KMS-11 (cell line): ENCODE measurements around the gene SKOR2.

ENCODE experiments used
- H2AFZ ChIP-seq: fragments of 200-600 bp; sonication (generic); 2 replicates; pipeline ENCODE4 v1.6.1; 2016; ENCODE audit warnings: antibody characterized with exemption, mixed run types, low read depth
- H3K27ac ChIP-seq: fragments of 200-600 bp; sonication (generic); 2 replicates; pipeline ENCODE4 v1.6.1; 2016; ENCODE audit warnings: mild to moderate bottlenecking, mixed run types
- H3K27me3 ChIP-seq: fragments of 200-600 bp; sonication (generic); 2 replicates; pipeline ENCODE4 v1.6.1; 2017; ENCODE audit warnings: mild to moderate bottlenecking, low read depth, mixed run types, moderate library complexity; ENCODE audit not compliant: insufficient read depth
- H3K36me3 ChIP-seq: fragments of 200-600 bp; sonication (generic); 2 replicates; pipeline ENCODE4 v1.6.1; 2017; ENCODE audit warnings: mild to moderate bottlenecking, mixed run types; ENCODE audit not compliant: insufficient read depth
- H3K4me1 ChIP-seq: fragments of 200-600 bp; sonication (generic); 2 replicates; pipeline ENCODE4 v1.6.1; 2016; ENCODE audit warnings: mild to moderate bottlenecking, low read depth, mixed run types; ENCODE audit not compliant: poor library complexity, severe bottlenecking
- H3K4me2 ChIP-seq: fragments of 200-600 bp; sonication (generic); 2 replicates; pipeline ENCODE4 v1.7.0; 2016; ENCODE audit warnings: mild to moderate bottlenecking, mixed run types
- H3K4me3 ChIP-seq: fragments of 200-600 bp; sonication (generic); IDR thresholded peaks from 2 replicates; pipeline ENCODE4 v1.6.1; 2017; ENCODE audit warnings: low read depth, low read length, mixed read lengths; ENCODE audit not compliant: insufficient read depth
- H3K79me2 ChIP-seq: fragments of 200-600 bp; sonication (generic); 2 replicates; pipeline ENCODE4 v1.6.1; 2016; ENCODE audit warnings: low read depth, mixed run types; ENCODE audit not compliant: insufficient read depth
- H3K9ac ChIP-seq: fragments of 200-600 bp; sonication (generic); 2 replicates; pipeline ENCODE4 v1.6.1; 2016; ENCODE audit warnings: mild to moderate bottlenecking, mixed run types
- H4K20me1 ChIP-seq: fragments of 200-600 bp; sonication (generic); 2 replicates; pipeline ENCODE4 v1.6.1; 2016; ENCODE audit warnings: mild to moderate bottlenecking, mixed run types; ENCODE audit not compliant: insufficient read depth
- TF ChIP-seq, protein P1 (sequence below): fragments of 200-600 bp; sonication (generic); conservative IDR thresholded peaks from 2 replicates; pipeline ENCODE4 v1.6.1; 2017; ENCODE audit warnings: low read depth, mild to moderate bottlenecking, antibody characterized with exemption, low read length, moderate library complexity, mixed read lengths

SKOR2 gene

DNA sequence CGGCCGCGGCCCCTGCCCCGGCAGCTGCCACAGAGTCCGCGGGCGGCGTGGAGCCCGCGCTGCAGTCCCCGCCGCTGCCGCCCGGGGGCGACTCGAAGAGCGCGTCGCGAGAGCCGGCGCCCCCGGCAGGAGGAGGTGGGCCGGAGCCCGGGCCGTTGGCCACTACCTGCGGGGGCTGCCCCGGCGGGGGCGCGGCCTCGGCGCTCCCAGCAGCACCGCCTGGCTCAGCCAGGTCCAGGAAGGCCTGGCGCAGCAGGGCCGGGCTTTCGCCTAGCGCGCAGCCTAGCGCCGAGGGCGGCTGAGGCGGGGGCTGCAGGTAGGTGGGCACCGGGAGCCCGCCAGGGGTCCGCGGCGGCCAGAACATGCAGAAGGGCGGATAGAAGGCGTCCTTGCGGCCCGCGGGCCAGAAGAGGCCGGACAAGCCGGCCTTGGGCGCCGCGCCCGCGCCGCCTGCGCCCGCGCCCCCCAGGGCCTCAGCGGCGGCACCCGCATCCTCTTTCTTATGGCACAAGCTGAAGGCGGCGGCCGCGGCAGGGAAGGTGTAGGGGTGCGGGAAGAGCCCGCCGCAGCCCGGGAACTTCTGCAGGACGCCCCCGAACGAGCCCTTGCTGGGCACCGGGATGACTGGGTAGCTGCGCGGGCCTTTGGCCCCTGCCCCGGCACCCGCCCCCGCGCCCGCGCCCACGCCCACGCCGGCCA is 3.9 kb downstream of the SKOR2 start:
- no peaks in the 10 kb centered on the region for H3K36me3 ChIP-seq
- no peaks in the 10 kb centered on the region for H3K27me3 ChIP-seq
- H3K27ac ChIP-seq, result no peak overlapping the region
- no peaks in the 10 kb centered on the region for H3K79me2 ChIP-seq
- no peak overlapping the region for H3K4me2 ChIP-seq
- H3K9ac ChIP-seq, result no peak overlapping the region
- TF ChIP-seq, protein P1, sequence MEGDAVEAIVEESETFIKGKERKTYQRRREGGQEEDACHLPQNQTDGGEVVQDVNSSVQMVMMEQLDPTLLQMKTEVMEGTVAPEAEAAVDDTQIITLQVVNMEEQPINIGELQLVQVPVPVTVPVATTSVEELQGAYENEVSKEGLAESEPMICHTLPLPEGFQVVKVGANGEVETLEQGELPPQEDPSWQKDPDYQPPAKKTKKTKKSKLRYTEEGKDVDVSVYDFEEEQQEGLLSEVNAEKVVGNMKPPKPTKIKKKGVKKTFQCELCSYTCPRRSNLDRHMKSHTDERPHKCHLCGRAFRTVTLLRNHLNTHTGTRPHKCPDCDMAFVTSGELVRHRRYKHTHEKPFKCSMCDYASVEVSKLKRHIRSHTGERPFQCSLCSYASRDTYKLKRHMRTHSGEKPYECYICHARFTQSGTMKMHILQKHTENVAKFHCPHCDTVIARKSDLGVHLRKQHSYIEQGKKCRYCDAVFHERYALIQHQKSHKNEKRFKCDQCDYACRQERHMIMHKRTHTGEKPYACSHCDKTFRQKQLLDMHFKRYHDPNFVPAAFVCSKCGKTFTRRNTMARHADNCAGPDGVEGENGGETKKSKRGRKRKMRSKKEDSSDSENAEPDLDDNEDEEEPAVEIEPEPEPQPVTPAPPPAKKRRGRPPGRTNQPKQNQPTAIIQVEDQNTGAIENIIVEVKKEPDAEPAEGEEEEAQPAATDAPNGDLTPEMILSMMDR, result no peak
- no peaks in the 10 kb centered on the region for H4K20me1 ChIP-seq
- H3K4me1 ChIP-seq, result no peaks in the 10 kb centered on the region
- H2AFZ ChIP-seq, result no peak overlapping the region
- H3K4me3 ChIP-seq, result no peak overlapping the region

DNA sequence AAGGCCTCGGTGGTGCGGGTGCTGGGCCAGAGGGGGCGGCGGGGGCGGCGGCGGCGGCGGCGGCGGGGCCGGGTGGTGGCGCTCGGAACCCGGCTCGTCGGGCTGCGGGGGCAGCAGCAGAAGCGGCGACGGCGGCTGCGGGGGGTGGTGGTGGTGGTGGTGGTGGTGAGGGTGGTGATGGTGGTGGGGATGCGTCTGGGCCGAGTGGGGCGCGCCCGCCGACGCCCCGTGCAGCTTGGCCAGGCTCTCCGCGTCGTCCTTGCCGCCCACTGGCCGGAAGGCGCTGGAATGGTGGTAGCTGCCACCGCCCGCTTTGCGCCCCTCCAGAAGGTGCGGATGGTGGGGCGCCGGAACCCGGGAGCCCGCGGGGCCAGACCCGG is 4.4 kb downstream of the SKOR2 start:
- TF ChIP-seq, protein P1, result no peak
- Histone ChIP-seq H3K27me3 (no peaks in the 10 kb centered on the region), H4K20me1 (no peaks in the 10 kb centered on the region), H3K27ac (no peak overlapping the region), H3K36me3 (no peaks in the 10 kb centered on the region), H3K4me1 (no peaks in the 10 kb centered on the region), H3K9ac (no peak overlapping the region), H3K4me3 (no peak overlapping the region), H3K79me2 (no peaks in the 10 kb centered on the region), H3K4me2 (no peak overlapping the region), H2AFZ (no peak overlapping the region)

DNA sequence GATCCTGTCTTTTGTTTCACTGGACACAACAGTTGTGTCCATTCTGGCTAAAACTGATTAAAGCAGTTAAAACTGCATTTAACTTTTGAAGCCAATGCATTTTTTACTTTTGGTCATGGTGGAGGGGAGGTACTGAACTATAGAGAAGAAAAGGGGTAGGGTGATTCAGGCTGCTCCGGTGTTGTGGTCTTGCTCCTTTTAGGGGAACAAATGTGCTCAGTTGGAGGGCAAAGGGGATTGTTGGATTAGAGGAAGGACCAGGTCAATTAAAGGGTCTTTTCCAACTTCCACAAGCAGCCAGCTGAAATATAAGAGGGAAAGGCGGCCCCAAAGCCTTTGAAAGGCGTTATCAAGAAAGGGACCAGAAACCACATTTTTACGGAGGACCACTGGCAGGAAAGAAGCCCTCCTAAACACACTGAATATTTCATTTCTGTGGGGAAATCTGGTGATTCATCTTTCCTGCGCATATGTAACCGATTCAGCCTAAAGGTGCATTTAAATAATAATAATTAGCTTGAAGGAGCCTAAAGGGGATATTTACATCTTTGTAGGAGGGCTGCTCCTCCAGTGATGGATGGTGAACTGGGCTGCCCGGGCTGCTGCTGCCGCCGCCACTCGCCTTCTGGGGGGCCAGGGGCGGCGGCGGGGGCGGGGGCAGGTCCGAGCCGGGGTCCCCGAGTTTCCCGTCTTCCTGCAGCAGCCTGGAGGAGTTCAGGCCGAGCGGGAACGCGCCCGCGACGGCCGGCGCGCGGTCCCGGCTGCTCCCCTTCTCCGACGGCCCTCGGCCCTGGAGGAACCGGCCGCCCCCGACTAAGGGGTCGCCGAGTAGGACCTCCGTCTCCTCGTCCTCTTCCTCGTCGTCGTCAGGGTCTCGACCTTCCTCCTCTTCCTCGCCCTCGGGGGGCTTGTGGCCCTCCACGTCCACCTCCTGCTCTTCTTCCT is 5.2 kb downstream of the SKOR2 start:
- Histone ChIP-seq H3K79me2 (no peaks in the 10 kb centered on the region), H3K9ac (no peak overlapping the region), H3K27ac (no peak overlapping the region), H3K4me2 (no peak overlapping the region), H3K27me3 (no peaks in the 10 kb centered on the region), H3K4me1 (no peaks in the 10 kb centered on the region), H2AFZ (no peak overlapping the region), H3K4me3 (no peak overlapping the region), H3K36me3 (no peaks in the 10 kb centered on the region), H4K20me1 (no peaks in the 10 kb centered on the region)
- TF ChIP-seq, protein P1, result no peak

DNA sequence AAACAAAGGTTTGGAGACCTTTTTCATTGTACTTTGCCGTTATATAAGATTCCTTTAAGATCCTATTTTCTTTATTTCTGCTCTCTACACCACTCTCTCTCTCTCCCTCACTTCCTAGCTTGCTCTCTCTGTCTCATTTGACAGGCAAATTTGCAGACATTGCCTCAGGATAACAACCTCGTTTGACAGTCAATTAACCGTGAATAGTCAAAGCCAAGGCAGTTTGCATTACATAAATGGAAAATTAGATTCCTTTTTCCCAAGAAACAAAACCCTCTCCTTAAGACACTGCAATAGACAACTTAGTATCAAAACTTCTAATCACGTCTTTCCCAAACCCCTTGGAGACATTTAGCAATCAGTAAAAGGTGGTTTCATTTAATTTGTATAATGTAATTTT is 7.4 kb downstream of the SKOR2 start:
- Histone ChIP-seq H3K79me2 (no peaks in the 10 kb centered on the region), H3K9ac (no peak overlapping the region), H3K36me3 (no peaks in the 10 kb centered on the region), H3K27me3 (no peaks in the 10 kb centered on the region), H3K4me3 (no peak overlapping the region), H3K27ac (no peak overlapping the region), H4K20me1 (no peaks in the 10 kb centered on the region), H3K4me1 (no peaks in the 10 kb centered on the region), H2AFZ (no peak overlapping the region), H3K4me2 (no peak overlapping the region)
- TF ChIP-seq, protein P1, result no peak
